ENCODE data around the gene SLC9C2.
"Not testable (repeated sequence)": the region's sequence is repeated elsewhere in the genome, so short reads cannot be mapped to it uniquely, and the experiment has no call there.

SLC9C2 gene

DNA sequence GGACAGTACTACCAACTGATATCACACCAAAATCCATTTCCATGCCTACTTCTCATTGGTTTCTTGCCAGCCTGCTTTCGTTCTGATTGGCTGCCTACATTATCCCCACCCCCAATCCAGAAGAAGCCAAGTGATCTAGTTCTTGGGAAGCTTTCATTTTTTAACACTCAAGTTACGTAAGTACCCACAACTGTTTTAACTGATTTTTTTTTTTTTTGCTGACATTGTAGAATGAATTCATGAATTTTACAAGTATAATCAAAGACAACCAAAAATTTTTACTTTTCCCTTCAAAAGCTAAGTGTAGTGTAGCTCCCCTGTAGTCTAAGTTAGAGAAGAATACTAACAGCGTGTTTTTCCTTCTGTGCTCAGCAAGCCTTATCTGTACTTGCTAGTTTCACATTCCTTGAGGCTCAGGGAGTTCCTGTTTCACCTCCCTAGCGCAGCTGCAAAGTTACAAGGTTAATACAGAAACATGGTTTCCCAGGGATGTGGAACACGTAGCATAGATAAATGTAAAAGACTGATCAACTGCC, at the start of gene SLC9C2:
Gene SLC9C2, minus strand, starts transcription at position 17 of the 536 bp plus-strand sequence. CDS start 1,296 bp downstream, outside the sequence.
- DNase-seq (ENCODE audit: low spot score): no peak

- no peak for DNase-seq (ENCODE audit: low spot score)
These were observed 46.2 kb upstream of the SLC9C2 start for GRCh38 chr1:173648880-173649605.

DNA sequence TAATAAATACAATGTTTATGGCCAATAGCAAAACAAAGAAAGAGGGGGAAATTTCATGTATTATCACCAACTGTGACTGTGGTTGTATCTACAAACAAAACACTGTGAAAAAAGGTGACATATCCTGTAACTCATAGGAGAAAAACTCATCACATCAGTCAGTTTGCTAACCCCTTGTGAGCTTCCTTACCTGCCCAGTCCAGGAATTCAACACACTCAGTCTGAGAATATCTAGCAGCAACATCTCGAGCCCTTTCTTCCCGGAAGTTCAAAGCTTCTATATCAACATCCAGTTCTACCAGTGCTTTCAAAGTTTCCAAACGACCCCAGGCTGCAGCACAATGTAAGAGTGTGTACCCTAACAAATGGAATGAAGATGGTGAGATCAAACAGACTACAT, 43.8 kb upstream of the SLC9C2 start:
- no peak for DNase-seq (ENCODE audit: low spot score)

DNA sequence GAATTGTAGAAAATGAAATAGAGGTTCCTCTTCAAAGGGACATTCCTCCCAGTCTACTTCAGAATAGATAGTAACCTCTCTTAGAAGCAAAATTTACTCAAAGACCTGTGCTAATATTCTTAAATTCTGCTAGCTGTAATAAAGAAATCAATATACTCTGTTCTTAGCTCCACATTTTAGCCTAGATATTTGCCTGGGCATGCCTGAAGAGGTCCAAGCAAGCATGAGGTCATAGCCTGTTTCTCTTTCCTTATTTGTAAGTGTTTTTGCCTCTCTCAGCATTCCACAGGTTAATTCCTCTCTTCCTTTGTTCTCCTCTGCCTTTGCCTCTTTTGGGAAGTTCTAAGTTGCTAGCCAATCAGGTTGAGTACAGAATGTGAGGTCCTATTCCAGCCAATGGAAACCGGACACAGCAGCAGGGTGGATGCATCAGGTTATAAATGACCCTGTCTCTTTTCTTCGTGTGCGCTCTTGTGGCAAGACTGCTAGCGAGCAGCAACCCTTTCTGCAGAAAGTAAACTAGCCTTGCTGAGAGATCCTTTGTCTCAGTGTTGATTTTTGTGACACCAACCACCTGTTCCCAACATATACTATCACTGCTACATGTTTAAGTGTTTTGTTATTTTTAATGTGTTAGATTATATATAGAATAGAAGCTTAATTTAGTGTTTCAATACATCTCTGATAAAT, 39.7 kb upstream of the SLC9C2 start:
- DNase-seq (ENCODE audit: low spot score): not testable (repeated sequence)

DNA sequence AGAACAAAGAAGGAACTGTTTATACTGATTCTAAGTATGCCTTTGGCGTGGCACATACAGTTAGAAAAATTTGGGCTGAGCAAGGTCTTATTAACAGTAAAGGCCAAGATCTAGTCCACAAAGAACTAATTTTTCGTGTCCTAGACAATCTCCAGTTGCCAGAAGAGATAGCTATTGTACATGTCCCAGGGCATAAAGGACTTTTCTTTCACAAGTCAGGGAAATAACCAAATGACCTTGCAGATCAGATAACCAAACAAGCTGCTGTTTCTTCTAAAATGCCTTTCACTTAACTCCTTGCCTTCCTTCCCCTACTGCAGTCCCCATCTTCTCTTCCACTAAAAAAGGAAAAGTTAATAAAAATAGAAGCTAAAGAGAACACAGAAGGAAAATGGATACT, 36.2 kb upstream of the SLC9C2 start:
- DNase-seq (ENCODE audit: low spot score): no peak

DNA sequence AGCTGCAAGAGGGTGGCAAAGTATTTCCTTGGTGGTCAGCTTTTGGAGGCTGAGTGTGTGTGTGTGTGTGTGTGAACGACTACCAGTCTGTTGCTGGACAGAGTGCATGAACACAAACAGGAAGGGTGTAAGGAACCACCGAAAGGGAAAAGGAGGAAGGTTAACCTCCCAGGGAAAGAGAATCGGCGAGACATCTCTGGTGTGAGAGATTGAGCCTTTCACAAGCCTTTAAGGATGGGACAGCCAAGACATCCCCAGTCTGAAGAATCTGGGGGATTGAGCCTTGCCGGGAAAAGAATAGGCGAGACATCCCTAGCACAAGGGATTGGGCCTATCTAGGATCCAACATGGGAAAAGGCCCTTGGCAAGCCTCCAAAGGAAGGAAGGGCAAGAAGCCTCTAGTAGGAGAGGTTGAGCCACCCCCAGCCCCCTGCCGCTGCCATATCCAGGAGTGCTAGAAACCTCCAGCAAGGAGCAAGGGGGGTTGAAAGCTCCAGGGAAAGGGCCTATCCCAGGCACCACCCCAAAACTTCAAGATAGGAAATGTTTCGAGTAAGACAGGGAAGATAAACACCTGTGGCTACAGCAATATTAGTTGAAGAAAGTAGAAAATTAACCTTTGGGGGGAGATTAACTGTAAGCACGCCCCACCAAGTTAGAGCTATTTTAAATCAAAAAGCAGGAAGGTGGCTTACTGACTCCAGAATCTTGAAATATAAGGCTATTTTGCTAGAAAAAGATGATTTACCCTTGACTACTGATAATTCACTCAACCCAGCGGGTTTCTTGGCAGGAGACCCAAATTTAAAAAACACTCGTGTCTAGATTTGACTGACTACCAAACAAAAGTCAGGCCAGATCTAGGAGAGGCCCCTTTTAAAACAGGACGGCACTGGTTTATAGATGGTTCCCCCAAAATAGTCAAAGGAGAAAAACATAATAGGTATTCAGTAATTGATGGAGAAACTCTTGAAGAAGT, 35.5 kb upstream of the SLC9C2 start:
- no peak for DNase-seq (ENCODE audit: low spot score)

DNA sequence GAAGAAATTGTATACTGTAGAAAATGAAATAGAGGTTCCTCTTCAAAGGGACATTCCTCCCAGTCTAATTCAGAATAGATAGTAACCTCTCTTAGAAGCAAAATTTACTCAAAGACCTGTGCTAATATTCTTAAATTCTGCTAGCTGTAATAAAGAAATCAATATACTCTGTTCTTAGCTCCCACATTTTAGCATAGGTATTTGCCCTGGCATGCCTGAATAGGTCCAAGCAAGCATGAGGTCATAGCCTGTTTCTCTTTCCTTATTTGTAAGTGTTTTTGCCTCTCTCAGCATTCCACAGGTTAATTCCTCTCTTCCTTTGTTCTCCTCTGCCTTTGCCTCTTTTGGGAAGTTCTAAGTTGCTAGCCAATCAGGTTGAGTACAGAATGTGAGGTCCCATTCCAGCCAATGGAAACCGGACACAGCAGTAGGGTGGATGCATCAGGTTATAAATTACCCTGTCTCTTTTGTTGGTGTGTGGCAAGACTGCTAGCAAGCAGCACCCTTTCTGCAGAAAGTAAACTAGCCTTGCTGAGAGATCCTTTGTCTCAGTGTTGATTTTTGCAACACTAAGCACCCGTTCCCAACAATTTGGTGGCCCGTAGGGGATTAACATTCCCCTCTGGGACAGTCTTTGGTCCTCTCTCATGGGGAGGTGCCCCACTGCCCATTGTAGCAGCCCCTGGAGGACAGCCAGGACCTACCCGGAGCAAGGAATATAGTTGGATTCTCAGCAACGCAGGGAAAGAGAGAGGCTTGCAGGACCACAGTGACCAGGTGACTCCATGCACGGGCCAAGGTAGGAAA, 34.6 kb upstream of the SLC9C2 start:
- DNase-seq (ENCODE audit: low spot score): not testable (repeated sequence)

GRCh38 chr1:173635116-173635515, 32.2 kb upstream of the SLC9C2 start, which contains the start of gene TEX50:
TSS of gene TEX50 (plus strand) at chr1:173635338. CDS start at chr1:173635522, 184 bp downstream.
- DNase-seq (ENCODE audit: low spot score): no peak

- DNase-seq (ENCODE audit: low spot score): no peak
These were observed 26.0 kb upstream of the SLC9C2 start for GRCh38 chr1:173628888-173629287.

DNA sequence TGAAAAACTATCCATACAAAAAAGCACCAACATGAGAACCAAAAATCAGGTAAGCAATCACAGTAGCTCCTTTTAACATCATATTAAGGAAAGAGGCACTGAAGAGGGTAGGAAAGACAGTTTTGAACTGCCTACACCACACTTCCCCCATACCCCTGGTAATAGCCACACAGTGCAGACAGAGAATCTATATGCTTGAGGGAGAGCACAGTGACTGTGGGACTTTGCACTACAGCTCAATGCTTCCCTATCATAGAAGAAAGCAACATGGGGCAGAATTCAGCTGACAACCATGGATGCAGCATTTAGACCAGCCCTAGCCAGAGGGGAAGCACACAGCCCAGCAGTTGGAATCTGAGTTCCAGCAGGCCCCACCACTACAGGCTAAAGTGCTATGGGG, 24.4 kb upstream of the SLC9C2 start:
- DNase-seq (ENCODE audit: low spot score): no peak

GRCh38 chr1:173616859-173617258, 14.0 kb upstream of the SLC9C2 start:
- no peak for DNase-seq (ENCODE audit: low spot score)

DNA sequence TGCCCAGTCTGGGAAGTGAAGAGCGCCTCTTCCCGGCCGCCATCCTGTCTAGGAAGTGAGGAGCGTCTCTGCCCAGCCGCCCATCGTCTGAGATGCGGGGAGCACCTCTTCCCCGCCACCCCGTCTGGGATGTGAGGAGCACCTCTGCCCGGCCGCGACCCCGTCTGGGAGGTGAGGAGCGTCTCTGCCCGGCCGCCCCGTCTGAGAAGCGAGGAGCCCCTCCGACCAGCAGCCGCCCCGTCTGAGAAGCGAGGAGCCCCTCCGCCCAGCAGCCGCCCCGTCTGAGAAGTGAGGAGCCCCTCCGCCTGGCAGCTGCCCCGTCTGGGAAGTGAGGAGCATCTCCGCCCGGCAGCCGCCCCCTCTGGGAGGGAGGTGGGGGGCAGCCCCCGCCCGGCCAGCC, 10.2 kb upstream of the SLC9C2 start:
- DNase-seq (ENCODE audit: low spot score): not testable (repeated sequence)

- no peak for DNase-seq (ENCODE audit: low spot score)
These were observed 5.8 kb upstream of the SLC9C2 start for GRCh38 chr1:173608503-173609216.

DNA sequence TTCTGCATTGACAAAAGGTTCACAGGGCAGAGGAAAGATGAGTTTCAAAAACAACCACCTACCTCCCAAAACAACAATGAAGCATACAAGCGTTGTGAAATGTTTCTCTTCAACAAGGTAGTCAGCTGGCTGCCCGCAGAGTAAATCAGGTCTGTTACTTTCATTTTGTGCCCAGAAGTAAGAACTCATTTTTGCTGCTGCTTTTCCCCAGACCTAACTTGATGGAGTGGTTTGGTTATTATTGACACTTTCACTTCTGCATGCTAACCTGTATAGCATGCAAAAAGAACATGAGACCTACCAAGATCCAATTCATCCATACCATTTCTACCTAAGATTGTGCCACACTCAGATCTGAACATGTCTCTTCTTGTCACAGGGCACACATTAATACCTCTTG, 1.3 kb downstream of the SLC9C2 start:
- DNase-seq (ENCODE audit: low spot score): no peak

DNA sequence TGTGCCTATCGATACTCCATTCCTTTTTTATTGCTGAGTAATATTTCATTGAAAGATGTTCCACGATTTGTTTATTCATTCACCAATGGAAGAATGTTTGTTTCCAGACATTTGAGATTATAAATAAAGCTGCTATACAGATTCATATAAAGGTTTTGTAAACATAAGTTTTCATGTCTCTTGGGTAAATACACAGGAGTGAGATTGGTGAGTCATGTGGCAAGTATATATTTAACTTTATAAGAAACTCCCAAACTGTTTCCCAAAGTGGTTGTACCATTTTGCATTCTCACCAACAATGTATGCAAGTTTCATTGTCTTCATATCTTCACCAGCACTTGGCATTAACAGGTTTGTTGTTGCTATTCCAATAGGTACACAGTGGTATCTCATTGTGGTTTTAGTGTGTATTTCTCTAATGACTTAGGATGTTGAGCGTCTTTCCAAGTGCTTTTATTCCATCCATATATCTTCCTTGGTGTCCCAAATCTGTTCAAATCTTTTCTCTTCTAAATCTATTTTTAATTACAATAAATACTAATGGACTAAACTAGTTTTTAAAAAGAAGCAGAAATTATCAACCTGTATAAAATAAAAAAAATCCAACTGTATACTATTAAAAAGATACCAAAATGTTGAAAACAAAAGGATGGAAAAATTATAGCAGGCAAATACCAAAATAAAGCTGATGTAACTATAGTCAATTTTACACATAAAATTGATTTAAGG, 6.6 kb downstream of the SLC9C2 start:
- DNase-seq (ENCODE audit: low spot score): no peak

- DNase-seq (ENCODE audit: low spot score): not testable (repeated sequence)
These were observed 11.7 kb downstream of the SLC9C2 start for GRCh38 chr1:173591138-173591537.

DNA sequence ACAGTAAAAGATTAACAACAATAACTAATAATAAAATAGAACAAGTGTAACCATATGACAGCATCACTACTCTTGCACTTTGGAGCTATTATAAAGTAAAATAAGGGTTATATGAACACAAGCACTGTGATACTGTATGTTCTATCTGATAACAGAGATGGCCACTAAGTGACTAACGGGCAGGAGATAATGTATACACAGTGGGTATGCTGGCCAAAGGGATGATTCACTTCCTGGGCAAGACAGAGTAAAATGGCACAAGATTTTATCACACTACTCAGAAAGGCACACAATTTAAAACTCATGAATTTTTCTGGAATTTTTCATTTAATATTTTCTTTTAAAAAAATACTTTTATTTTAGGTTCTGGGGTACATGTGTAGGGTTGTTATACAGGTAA, 12.3 kb downstream of the SLC9C2 start:
- peak; percentile 10 for DNase-seq (ENCODE audit: low spot score)

- no peak for DNase-seq (ENCODE audit: low spot score)
These were observed 21.3 kb downstream of the SLC9C2 start for GRCh38 chr1:173581383-173582079.

- no peak for DNase-seq (ENCODE audit: low spot score)
These were observed 22.2 kb downstream of the SLC9C2 start for GRCh38 chr1:173580658-173581057.
